Pons (tissue), 1 donor: ENCODE results near the gene RAB33B.
"Not testable (repeated sequence)": the region's sequence is repeated elsewhere in the genome, so short reads cannot be mapped to it uniquely, and the experiment has no call there.

Experiments
- DNase-seq: peaks from one replicate; pipeline ENCODE4 v3.0.0-alpha.2; 2016; ENCODE audit warnings: low spot score

The RAB33B gene

DNA sequence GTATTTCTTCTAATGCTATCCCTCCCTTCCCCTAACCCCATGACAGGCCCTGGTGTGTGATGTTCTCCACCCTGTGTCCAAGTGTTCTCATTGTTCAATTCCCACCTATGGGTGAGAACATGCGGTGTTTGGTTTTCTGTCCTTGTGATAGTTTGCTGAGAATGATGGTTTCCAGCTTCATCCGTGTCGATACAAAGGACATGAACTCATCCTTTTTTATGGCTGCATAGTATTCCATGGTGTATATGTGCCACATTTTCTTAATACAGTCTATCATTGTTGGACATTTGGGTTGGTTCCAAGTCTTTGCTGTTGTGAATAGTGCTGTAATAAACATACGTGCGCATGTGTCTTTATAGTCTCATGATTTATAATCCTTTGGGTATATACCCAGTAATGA is 10.6 kb downstream of the RAB33B start:
- DNase-seq = not testable (repeated sequence)

DNA sequence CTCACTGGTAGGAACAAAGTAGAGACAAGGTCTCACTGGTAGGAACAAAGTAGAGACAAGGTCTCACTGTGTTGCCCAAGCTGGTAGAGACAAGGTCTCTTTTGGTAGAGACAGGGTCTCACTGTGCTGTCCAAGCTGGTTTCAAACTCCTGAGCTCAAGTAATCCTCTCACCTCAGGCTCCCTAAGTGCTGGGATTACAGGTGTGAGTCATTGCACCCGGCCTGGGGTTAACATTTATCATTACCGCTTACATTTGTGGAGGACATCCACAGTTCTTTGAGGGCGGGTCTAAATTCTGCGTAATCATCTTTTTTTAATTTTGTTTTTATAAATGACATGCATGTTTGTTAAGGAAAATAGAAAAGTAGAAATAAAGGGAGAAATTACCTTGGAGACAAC is 12.0 kb downstream of the RAB33B start:
- DNase-seq = no peak

DNA sequence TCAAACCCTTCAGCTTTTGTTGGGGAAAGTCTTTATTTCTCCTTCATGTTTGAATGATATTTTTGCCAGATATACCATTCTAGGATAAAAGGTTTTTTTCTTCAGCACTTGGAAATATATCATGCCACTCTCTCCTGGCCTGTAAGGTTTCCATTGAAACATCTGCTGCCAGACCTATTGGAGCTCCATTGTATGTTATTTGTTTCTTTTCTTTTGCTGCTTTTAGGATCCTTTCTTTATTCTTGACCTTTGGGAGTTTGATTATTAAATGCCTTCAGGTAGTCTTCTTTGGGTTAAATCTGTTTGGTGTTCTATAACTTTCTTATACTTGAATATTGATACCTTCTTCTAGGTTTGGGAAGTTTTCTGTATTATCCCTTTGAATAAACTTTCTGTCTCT is 14.8 kb downstream of the RAB33B start:
- DNase-seq = not testable (repeated sequence)

DNA sequence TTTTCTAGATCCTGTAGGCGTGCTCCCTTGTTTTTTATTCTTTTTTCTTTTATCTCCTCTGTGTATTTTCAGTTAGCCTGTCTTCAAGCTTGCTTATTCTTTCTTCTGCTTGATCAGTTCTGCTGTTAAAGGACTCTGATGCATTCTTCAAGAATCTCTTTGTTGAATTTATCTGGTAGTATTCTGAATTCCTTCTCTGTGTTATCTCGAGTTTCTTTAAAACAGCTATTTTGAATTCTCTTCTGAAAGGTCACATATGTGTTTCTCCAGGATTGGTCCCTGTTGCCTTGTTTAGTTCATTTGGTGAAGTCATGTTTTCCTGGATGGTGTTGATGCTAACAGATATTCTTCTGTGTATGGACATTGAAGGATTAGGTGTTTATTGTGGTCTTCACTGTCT is 15.3 kb downstream of the RAB33B start:
- DNase-seq = no peak

DNA sequence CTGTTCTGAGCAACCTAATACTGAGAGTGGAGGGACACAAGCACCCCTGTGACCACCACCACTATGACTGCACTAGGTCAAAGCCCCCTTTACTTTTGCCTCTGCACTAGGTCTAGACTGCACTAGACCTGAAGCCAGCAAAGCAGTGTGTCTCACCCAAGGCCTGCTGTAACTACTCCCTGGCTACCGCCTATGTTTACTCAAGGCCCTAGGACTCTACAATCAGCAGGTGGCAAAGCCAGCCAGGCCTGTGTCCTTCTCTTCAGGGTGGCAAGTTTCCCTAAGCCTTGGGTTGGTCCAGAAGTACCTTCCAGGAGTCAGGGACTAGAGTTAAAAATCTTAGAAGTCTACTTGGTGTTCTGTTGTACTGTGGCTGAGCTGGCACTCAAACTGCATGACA is 15.9 kb downstream of the RAB33B start:
- no peak for DNase-seq

DNA sequence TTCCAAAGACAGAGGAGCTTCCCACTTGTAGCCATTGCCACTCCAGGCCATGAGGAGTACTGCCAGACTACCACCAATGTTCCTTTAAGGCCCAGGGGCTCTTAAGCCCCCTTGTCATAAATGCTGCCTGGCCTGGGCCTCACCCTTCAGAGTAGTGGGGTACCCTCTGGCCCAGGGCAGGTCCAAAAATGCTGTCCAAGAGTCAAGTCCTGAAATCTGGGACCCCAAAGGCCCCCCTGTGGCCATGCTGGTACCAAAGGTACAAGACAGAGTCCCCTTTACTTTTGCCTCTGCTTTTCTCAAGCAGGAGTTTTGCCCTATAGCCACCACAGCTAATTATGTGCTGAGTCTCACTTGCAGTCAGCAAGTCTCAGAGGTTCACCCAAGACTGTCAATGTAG is 16.4 kb downstream of the RAB33B start:
- no peak for DNase-seq

DNA sequence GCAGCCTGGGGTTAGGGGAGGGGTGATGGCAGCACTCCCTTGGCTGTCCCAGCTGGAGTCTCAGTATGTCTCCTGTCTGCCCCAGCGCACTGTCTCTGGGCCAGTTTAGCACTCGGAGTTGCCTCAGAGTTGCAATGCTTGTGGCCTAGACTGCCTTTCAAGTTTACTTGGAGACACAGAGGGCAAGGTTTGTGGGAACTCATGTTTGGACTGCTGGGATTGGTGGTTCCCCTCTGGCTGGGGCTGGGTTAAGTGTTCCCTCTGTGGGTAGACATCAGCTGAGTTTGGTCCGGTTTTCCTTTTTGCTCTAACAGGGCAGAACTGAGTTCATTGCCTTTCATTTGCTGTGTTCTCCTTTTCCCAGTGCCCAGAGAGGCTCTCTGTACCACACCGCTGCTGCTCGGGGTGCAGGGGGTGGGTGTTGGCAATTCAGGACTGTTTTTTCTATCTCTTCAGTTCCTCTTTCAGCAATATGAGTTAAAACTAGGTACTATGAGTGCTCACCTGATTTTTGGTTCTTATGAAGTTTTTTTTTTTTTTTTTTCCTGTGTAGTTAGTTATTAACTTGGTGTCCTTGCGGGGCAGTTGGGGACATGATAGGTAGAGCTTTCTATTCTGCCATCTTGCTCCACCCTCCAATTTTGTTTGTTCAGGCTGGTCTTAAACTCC is 17.2 kb downstream of the RAB33B start:
- no peak for DNase-seq

DNA sequence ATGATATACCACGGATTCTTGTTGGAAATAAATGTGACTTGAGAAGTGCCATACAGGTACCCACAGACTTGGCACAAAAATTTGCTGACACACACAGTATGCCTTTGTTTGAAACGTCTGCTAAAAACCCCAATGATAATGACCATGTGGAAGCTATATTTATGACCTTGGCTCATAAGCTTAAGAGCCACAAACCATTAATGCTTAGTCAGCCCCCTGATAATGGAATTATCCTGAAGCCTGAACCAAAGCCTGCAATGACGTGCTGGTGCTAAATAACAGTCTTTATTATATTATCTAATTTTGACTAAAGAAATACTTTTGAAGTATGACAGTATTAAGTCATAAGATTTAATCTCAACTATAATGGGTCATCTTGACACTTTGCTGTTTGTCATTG is 18.9 kb downstream of the RAB33B start:
- no peak for DNase-seq

DNA sequence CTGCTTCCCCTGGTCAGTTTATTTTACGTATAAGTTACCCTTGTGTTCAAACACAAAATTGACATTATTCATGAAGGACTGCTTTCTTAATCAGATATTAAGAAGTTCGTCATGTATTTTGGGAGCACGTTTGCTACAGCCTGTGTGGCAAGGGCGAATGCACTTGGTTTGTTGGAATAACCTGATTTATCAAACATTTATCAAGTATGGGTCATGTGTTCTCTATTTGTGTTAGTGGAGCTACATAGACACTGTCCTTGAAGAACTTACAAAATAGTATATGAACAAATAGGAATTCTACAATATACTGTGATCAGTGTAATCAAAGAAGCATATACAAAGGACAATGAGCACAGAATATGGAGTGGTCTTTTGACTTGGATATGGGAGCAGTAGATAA is 22.4 kb downstream of the RAB33B start:
- DNase-seq = no peak

DNA sequence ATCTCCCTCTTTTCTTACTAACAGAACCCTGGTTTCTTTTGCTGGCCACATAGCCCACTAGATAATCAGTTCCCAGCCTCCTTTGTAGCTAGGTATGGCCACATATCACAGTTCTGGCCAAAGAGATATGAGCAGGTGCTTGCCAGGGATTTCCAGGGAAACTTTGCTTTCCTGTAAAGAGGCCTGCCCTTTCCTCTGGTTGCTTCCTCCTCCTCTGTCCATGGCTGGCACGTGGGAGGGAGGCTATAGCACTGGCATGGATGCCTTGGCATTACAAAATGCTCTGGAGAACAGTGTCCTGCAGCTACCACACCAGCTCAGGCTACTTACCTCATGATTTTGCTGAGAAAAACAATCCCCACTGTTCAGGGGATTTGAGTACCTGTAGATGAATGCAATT is 27.5 kb downstream of the RAB33B start:
- no peak for DNase-seq

DNA sequence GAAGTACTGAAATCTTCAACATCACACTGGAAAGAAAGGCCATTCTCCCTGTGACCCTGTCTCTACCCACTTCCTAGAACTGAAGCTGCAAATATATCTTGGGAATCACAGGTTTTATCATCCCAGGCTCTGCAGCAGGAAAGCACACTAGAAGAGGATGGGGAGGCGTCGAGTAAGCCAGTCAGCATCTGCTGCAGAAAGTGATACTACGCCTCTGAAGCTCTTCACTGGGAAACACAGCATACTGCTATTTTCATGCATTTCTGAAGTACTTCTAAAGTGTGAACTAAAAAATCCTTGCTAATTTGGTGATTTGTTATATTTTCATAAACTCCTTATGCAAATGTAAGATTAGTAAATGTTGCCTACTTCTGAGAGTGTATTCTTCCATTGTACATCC is 29.1 kb downstream of the RAB33B start:
- DNase-seq = no peak

DNA sequence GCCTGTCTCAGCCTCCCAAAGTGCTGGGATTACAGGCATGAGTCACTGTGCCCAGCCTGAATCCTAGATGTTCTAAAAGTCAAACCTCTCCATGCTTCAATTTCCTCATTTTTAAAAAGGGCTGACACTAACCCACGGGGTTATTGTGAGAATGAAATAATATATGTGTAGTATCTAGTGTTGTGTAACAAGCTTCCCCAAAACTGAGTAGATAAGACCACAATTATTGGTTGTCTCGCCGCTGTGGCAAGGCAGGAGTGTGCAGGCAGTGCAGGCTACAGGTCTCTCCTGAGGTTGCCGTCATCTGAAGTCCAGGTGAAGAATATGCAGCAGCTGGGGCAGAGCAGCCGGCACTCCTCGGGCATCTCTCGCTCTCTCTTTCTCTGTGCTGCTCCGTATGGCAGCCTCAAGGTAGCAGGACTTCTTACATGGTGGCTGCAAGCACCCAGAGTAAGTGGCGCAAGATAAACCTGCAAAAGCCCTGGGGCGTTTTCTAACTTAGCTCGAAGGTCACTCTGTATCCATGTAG is 30.9 kb downstream of the RAB33B start:
- no peak for DNase-seq

DNA sequence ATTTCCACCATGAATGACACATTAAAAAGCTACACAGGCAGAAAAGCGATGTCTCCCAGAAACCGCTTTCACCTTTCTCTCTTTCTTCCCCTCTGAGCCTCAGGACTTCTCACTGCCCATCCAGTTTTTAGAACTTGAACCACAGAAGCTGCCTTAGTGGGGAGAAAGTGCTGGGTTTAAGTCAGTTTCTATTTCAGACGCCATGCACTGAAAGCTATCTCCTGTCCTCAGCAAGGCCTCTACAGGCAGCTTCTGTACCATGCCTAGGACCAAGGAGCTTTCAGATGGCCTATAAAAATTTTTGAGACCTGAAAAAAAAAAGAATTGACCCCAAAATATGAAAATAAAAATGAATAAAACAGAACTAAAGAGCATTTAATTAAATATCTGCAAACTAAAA is 34.5 kb downstream of the RAB33B start:
- no peak for DNase-seq

DNA sequence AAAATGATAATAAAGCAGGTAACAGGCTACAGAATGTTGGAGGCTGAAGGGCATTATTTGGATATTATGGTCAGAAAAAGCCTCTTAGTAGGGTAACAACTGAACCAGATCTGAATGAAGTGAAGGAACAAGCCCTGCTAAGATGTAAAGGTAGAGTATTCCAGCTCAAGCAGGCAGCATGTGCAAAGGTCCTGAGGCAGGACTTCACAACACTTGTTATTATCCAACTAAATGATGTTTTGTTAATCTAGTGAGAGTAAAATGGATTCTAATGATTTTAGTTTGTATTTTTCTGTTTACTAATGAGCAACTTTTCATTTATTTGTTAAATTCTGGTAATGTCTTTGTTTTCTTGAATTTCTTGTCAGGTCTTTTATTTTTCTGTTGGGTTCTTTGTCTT is 35.7 kb downstream of the RAB33B start:
- DNase-seq = no peak

DNA sequence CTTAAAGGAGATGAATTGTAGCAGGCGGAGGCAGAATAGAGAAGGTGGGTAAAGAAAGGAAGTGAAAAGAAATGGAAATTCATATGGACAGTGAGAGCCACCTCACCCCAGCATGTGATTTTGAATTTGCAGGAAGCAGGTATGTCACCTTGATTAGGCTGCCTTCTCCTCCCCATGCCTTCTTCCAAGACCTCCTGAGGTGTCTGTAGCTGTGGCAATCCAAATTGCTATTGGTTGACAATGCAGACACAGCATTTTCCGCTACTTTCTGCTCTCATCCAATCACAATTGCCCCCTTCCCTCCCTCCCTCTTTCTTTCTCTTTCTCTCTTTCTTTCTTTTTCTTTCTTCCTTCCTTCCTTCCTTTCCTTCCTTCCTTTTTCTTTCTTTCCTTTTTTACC is 38.5 kb downstream of the RAB33B start:
- DNase-seq = no peak

DNA sequence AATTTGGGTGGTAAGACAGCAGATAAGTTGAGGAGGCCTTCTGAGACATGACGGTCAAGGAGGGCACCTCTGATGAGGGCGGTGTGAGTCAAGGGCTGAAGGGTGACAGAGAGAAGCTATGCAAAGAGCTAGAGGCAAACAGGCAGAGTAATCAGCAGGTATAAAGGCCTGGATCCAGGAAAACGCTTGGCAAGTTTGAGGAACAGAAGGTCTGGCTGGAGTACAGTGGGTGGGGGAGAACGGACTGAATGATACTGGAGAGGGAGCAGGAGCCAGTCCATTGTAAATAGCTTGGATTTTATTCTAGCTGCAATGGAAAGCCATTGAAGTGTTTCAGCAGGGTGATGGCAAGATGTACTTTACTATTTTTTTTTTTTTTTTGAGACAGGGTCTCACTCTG is 39.3 kb downstream of the RAB33B start:
- DNase-seq = no peak

DNA sequence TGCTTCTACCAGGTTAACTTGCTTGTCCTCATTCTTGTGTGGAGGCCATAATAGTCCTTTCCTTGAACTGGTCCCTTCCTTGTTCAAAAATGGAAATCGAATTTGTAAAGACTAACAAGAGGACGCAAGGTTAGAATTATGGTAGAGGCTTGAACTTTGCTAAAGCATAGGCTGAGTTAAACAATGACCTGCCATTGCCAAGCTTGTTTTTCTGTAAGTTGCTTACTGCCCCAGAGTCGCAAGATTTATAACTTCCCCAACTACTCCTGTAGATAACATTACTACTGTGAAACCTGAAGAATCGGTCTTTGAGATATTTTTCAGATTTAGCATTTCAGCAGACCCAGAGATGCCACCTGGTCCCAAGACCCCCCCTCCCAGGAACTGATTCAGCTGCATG is 45.3 kb downstream of the RAB33B start:
- no peak for DNase-seq

DNA sequence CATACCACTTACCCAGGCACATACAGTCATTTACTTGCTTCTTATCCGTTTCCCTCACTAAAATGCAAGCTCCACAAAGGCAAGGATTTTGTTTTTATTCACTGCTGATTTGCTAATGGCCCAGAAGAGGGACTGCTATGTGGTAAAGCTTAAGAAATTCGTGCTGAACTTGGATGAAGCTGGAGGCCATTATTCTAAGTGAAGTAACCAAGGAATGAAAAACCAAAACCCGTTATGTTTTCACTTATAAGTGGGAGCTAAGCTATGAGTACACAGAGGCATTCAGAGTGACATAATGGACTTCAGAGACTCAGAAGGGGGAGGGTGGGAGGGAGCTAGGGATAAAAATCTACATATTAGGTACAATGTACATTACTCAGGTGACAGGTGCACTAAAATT is 47.2 kb downstream of the RAB33B start:
- DNase-seq = no peak

DNA sequence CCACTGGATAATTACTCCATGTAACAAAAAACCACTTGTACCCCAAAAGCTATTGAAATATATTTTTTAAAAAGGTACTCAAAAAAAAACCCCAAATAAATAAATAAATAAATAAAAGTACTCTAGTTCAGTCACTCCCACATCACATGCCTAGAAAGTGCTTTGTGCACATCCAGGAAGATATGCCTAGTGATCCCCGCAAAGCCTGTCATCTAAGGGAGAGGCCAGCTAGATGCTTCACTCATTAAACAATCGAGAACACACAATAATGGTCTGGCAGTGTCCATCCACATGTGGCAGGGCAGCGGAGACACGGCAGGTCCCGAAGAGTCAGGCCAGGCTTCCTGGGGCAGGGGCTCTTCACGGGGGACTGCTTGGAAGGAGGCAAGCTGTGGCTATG is 47.6 kb downstream of the RAB33B start:
- no peak for DNase-seq

DNA sequence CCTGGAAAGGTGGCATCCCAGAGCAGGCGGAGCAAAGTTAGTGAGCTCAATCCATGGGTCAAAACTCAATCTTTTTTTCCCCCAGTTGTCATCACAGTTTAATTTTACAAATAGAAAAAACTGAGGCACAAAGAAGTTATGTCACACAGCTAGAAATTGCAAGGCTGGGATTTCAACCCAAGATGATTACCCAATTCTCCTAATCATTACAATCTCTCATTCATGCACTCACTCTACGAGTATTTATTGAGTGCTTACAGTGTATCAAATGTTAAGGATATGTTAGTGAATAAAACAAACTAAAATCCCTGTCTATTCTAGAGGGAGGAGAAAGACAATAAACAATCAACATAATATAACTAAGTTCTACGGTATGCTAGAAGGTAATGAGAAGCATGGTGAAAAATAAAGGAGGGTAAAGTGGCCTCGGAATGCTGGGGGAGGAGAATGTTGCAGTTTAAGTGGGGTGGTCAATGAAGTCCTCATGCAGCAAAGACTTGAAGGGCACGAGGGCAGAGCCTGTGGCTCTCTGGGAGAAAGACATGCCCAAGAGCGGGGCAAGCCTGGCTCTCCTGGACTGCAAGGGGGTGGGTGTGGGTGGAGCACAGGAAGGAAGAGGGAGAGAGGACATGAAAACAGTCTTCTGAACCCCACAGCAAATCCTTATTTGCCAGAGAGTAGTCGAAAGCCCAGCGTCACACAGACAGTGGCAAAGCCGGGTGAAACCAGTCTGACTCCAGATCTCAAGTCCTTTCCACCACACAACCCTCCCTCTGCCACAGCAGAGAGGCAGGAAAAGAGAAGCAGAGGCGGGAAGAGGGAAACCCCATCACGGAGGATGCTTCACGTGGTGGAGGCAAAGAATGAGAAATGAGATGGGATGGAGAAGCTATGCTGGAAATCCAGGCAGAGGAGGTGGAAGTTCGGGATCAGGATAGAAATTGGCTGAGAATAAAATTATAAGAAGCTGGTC is 48.3 kb downstream of the RAB33B start:
- DNase-seq = no peak

DNA sequence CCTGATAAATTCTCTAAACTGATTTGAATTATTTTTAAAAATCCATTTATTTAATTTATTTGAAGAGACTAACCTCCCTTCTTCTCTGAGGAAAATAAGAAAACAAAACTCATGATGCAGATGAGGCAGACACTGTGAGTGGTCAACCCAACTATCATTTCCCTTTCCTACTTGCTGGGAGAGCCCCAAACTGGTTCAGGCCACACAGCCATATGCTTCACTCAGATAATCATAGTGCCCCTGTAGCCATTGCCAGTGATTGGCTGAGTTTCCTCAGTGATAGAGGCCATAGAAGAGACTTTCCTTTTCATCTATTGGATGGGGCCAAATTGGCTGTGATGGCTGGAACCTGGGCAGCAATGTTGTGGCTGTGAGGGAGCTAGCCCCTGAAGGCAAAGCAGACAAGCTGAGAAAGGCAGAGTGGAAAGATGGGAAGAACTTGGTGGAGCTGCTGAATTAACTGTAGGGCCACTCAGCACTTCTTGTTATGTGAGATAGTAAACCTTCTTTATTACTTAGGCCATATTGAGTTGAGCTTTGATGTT is 49.8 kb downstream of the RAB33B start:
- no peak for DNase-seq

DNA sequence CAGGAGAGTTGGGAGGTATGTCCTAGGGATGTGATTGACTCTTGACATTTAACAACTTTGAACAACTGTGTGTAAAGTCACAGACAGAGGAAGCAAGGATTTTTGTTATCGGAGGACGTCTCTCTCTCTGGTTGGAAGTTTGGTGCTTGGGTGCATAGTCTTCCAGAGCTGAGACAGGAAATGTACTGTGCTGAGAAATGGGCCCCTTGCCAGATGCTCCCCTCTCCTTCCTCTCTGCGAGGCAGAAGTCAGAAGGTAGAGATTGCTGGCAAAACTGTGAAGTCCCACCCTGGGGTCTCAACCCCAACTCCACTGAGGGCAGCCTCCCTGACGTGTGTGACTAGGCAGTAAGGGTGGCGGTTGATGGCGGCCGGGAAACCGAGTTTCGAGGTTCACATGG is 52.9 kb downstream of the RAB33B start:
- DNase-seq = no peak
